ENCODE data around the gene JAKMIP2. TPM values are rescaled to one million over a fixed set of nuclear protein-coding genes. Genes with fewer than 3 reads are reported as not detected.

Gene JAKMIP2
- total RNA-seq, 1 experiment from 2014 or later, result not detected

- H4K20me1 ChIP-seq (ENCODE audit: insufficient read depth), result no peaks in the 10 kb centered on the region
These were observed 93.7 kb downstream of the JAKMIP2 start for GRCh38 chr5:147688656-147689356.

GRCh38 chr5:147687118-147687517 lies 95.4 kb downstream of the JAKMIP2 start:
- no peak overlapping the region for H2AFZ ChIP-seq (ENCODE audit: low read depth, low read length, poor library complexity, severe bottlenecking)
- TF ChIP-seq ZNF274 (IDR thresholded peaks at IDR 0.05; ENCODE audit: low read depth, low read length), result no peak
- no peak for TF ChIP-seq SRF (IDR thresholded peaks at IDR 0.05; ENCODE audit: low read depth)
- TF ChIP-seq ELF1 (IDR thresholded peaks at IDR 0.05; ENCODE audit: borderline replicate concordance, low read depth), result no peak
- no peak for TF ChIP-seq FOSL1 (IDR thresholded peaks at IDR 0.05; ENCODE audit: low read depth)
- TF ChIP-seq CEBPB (IDR thresholded peaks at IDR 0.05; ENCODE audit: low read depth), result no peak
- TF ChIP-seq POLR2AphosphoS5 (IDR thresholded peaks at IDR 0.05; ENCODE audit: low read depth, low read length), result no peak
- TF ChIP-seq SIN3A (IDR thresholded peaks at IDR 0.05; ENCODE audit: low read depth), result no peak
- TF ChIP-seq SP1 (IDR thresholded peaks at IDR 0.05; ENCODE audit: low read depth), result no peak
- TF ChIP-seq ATF3 (IDR thresholded peaks at IDR 0.05), result no peak
- TF ChIP-seq TCF7L2 (IDR thresholded peaks at IDR 0.05; ENCODE audit: borderline replicate concordance, extremely low read depth, insufficient read depth, insufficient read length), result no peak
- TF ChIP-seq EZH2 (IDR thresholded peaks at IDR 0.05), result no peak
- no peak for TF ChIP-seq ZFX (IDR thresholded peaks at IDR 0.05)
- BruUV-seq (replicated peaks), result no TSS peak
- no peaks in the 10 kb centered on the region for H4K20me1 ChIP-seq (ENCODE audit: insufficient read depth)
- no peak overlapping the region for H3K4me2 ChIP-seq (ENCODE audit: low read length)
- RAD21 ChIA-PET (ENCODE audit: low non-redundant PET in 1 of 2, low total read pairs in 2 of 2, uncharacterized antibody in 2 of 2, unreplicated experiment in 2 of 2), result no interaction called here
- intact Hi-C loops (cut with micrococcal nuclease), result no loop called here
- H3K4me1 ChIP-seq (ENCODE audit: control insufficient read depth in 1 of 2, insufficient read depth in 2 of 2, low read length in 2 of 2), result no peaks in the 10 kb centered on the region
- no peak overlapping the region for H3K4me3 ChIP-seq (replicated peaks in 1 of 2; ENCODE audit: low read depth in 1 of 2, low read length in 2 of 2)
- H3K27ac ChIP-seq (ENCODE audit: low read depth, low read length), result no peak overlapping the region
- H3K27me3 ChIP-seq (ENCODE audit: insufficient read depth, low read length), result peaks cover 11% of the 10 kb centered on the region; the same call in 1 of the 2 replicates
- CTCF ChIA-PET, result no interaction called here
- no peaks in the 10 kb centered on the region for H3K9me3 ChIP-seq (ENCODE audit: control insufficient read depth in 1 of 2, insufficient read depth in 1 of 2, low read depth in 1 of 2, low read length in 2 of 2)
- no peaks in the 10 kb centered on the region for H3K9me2 ChIP-seq (ENCODE audit: insufficient read depth)
- no peak for ATAC-seq
- H3K79me2 ChIP-seq (ENCODE audit: insufficient read depth, low read length), result no peaks in the 10 kb centered on the region
- H3K9ac ChIP-seq (ENCODE audit: low read length), result no peak overlapping the region
- DNase-seq (ENCODE audit: low read depth, low spot score), result no peak
- POLR2A ChIA-PET, result no interaction called here
- H3K36me3 ChIP-seq (ENCODE audit: control insufficient read depth in 1 of 2, insufficient read depth in 2 of 2, low read length in 2 of 2), result no peaks in the 10 kb centered on the region

More at GRCh38 chr5:147688656-147689356, 93.7 kb downstream of the JAKMIP2 start:
- Histone ChIP-seq H3K4me2 (ENCODE audit: low read length) (no peak overlapping the region), H3K9ac (ENCODE audit: low read length) (no peak overlapping the region), H3K9me2 (ENCODE audit: insufficient read depth) (no peaks in the 10 kb centered on the region), H3K4me3 (replicated peaks in 1 of 2; ENCODE audit: low read depth in 1 of 2, low read length in 2 of 2) (no peak overlapping the region), H3K27ac (ENCODE audit: low read depth, low read length) (no peak overlapping the region), H3K27me3 (ENCODE audit: insufficient read depth, low read length) (peaks cover 11% of the 10 kb centered on the region; the same call in 1 of the 2 replicates), H3K4me1 (ENCODE audit: control insufficient read depth in 1 of 2, insufficient read depth in 2 of 2, low read length in 2 of 2) (no peaks in the 10 kb centered on the region), H3K79me2 (ENCODE audit: insufficient read depth, low read length) (no peaks in the 10 kb centered on the region), H3K9me3 (ENCODE audit: control insufficient read depth in 1 of 2, insufficient read depth in 1 of 2, low read depth in 1 of 2, low read length in 2 of 2) (no peaks in the 10 kb centered on the region), H2AFZ (ENCODE audit: low read depth, low read length, poor library complexity, severe bottlenecking) (no peak overlapping the region), H3K36me3 (ENCODE audit: control insufficient read depth in 1 of 2, insufficient read depth in 2 of 2, low read length in 2 of 2) (no peaks in the 10 kb centered on the region)
- TF ChIP-seq RAD21 (IDR thresholded peaks at IDR 0.05; ENCODE audit: low read depth), result no peak
- no TSS peak for BruUV-seq (replicated peaks)
- ChIA-PET POLR2A (no interaction called here), RAD21 (ENCODE audit: low non-redundant PET in 1 of 2, low total read pairs in 2 of 2, uncharacterized antibody in 2 of 2, unreplicated experiment in 2 of 2) (no interaction called here), CTCF (no interaction called here)
- intact Hi-C loops (cut with micrococcal nuclease), result no loop called here
- no peak for ATAC-seq
- no peak for DNase-seq (ENCODE audit: low read depth, low spot score)

All from HCT116 (cell line).